SK-N-SH (cell line): Measurements from ENCODE around the gene DAPP1.

Source experiments
- CTCF ChIP-seq: fragments of 200-600 bp; sonication (generic); IDR thresholded peaks from 2 replicates; pipeline ENCODE4 v1.6.1; 2017; ENCODE audit warnings: antibody characterized with exemption, mild to moderate bottlenecking, moderate library complexity
- EP300 ChIP-seq, 2 experiments: IDR thresholded peaks; 2 replicates each; pipeline versions ENCODE4 v1.4.0 to v1.6.1; 2012; ENCODE audit warnings: borderline replicate concordance in 1 of 2, low read depth in 1 of 2, low read length in 1 of 2
- GABPA ChIP-seq: IDR thresholded peaks from 2 replicates; pipeline ENCODE4 v1.4.0; 2012; ENCODE audit warnings: low read depth, mild to moderate bottlenecking
- GATA2 ChIP-seq: sonication (generic); formaldehyde crosslinking; IDR thresholded peaks from 2 replicates; pipeline ENCODE4 v1.5.0; 2020; ENCODE audit warnings: mild to moderate bottlenecking, missing genetic modification reagents
- JUND ChIP-seq: IDR thresholded peaks from 2 replicates; pipeline ENCODE4 v1.4.0; 2012
- POLR2AphosphoS5 ChIP-seq: IDR thresholded peaks from 2 replicates; pipeline ENCODE4 v1.6.1; 2012; ENCODE audit warnings: low read depth, low read length
- RAD21 ChIP-seq: IDR thresholded peaks from 2 replicates; pipeline ENCODE4 v1.6.1; 2012; ENCODE audit warnings: mild to moderate bottlenecking, low read length
- REST ChIP-seq: IDR thresholded peaks from 2 replicates; pipeline ENCODE4 v1.6.1; 2012; ENCODE audit warnings: mild to moderate bottlenecking, low read depth, low read length, moderate library complexity
- SIN3A ChIP-seq: IDR thresholded peaks from 2 replicates; pipeline ENCODE4 v1.6.1; 2012; ENCODE audit warnings: low read depth, mild to moderate bottlenecking, low read length, moderate library complexity, borderline replicate concordance

- TF ChIP-seq EP300 (IDR thresholded peaks at IDR 0.05; ENCODE audit: borderline replicate concordance in 1 of 2, low read depth in 1 of 2, low read length in 1 of 2), result no peak
- no peak for TF ChIP-seq CTCF
- TF ChIP-seq POLR2AphosphoS5, result no peak
- TF ChIP-seq JUND, result no peak
- TF ChIP-seq RAD21, result no peak
- TF ChIP-seq REST, result no peak
- no peak for TF ChIP-seq SIN3A
- TF ChIP-seq GATA2 (CRISPR knock-in tag), result no peak
- no peak for TF ChIP-seq GABPA
Observed at GRCh38 chr4:99809326-99809725, 7.3 kb upstream of the DAPP1 start.
